GM21529 (cell line): ENCODE results near the gene EPB41L4B.
"Not testable (repeated sequence)": the region's sequence is repeated elsewhere in the genome, so short reads cannot be mapped to it uniquely, and the experiment has no call there.

Experiments
- ATAC-seq: cut with Tn5 transposase; IDR thresholded peaks from one replicate; pipeline ENCODE4 v1.9.1; 2021; ENCODE audit not compliant: unreplicated experiment

The EPB41L4B gene

GRCh38 chr9:109301012-109301411 is 19.8 kb downstream of the EPB41L4B start:
- no peak for ATAC-seq

GRCh38 chr9:109299891-109300290 is 21.0 kb downstream of the EPB41L4B start:
- no peak for ATAC-seq

GRCh38 chr9:109297899-109298298 is 23.0 kb downstream of the EPB41L4B start:
- ATAC-seq: no peak

- ATAC-seq: no peak
Observed at GRCh38 chr9:109295221-109296130, 25.4 kb downstream of the EPB41L4B start.

GRCh38 chr9:109290385-109290784 is 30.5 kb downstream of the EPB41L4B start:
- ATAC-seq: no peak

GRCh38 chr9:109289931-109290330 is 30.9 kb downstream of the EPB41L4B start:
- ATAC-seq: no peak

- ATAC-seq: no peak
Observed at GRCh38 chr9:109289186-109289585, 31.7 kb downstream of the EPB41L4B start.

GRCh38 chr9:109286981-109287380 is 33.9 kb downstream of the EPB41L4B start:
- no peak for ATAC-seq

GRCh38 chr9:109286571-109286977 is 34.3 kb downstream of the EPB41L4B start:
- ATAC-seq: no peak

- not testable (repeated sequence) for ATAC-seq
Observed at GRCh38 chr9:109283672-109284071, 37.2 kb downstream of the EPB41L4B start.

- ATAC-seq: no peak
Observed at GRCh38 chr9:109283012-109283411, 37.8 kb downstream of the EPB41L4B start.

GRCh38 chr9:109282302-109282701 is 38.6 kb downstream of the EPB41L4B start:
- ATAC-seq: no peak

GRCh38 chr9:109281518-109281917 is 39.3 kb downstream of the EPB41L4B start:
- no peak for ATAC-seq

GRCh38 chr9:109278848-109279247 is 42.0 kb downstream of the EPB41L4B start:
- ATAC-seq: no peak

- ATAC-seq: no peak
Observed at GRCh38 chr9:109278216-109278615, 42.6 kb downstream of the EPB41L4B start.

- no peak for ATAC-seq
Observed at GRCh38 chr9:109277451-109277850, 43.4 kb downstream of the EPB41L4B start.

- ATAC-seq: no peak
Observed at GRCh38 chr9:109276469-109277440, 44.1 kb downstream of the EPB41L4B start.

GRCh38 chr9:109274884-109275730 is 45.8 kb downstream of the EPB41L4B start:
- no peak for ATAC-seq

- no peak for ATAC-seq
Observed at GRCh38 chr9:109273869-109274268, 47.0 kb downstream of the EPB41L4B start.

- no peak for ATAC-seq
Observed at GRCh38 chr9:109272745-109273144, 48.1 kb downstream of the EPB41L4B start.

GRCh38 chr9:109272045-109272444 is 48.8 kb downstream of the EPB41L4B start:
- ATAC-seq: no peak
